Measurements from ENCODE around the gene LPIN2. TPM values are rescaled to one million over a fixed set of nuclear protein-coding genes. Genes with fewer than 3 reads are reported as not detected.

LPIN2 gene
- total and polyA plus RNA-seq, 5 donors from 2014 or later: 39.3 to 61.2 (median 48.2) TPM

DNA sequence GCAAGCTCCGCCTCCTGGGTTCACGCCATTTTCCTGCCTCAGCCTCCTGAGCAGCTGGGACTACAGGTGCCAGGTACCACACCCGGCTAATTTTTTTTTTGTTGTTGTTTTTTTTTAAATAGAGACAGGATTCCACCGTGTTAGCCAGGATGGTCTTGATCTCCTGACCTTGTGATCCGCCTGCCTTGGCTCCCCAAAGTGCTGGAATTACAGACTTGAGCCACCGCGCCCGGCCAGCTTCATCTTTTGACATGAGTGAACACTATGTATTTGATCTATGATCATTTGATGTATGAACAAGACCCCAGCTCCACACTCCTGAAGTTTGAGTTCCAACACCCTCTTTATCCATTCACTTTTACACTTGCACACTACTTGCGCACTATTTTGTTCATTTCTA, 43.4 kb upstream of the LPIN2 start:
- ATAC-seq (ENCODE audit: low read depth in 2 of 2) (no peak), DNase-seq (no peak)
- H3K27me3 Mint-ChIP-seq: peaks cover 10% of the 10 kb centered on the region
- H3K36me3 Mint-ChIP-seq: no peaks in the 10 kb centered on the region
- no peak overlapping the region for H3K4me3 ChIP-seq (ENCODE audit: low read depth, low read length)
- no peaks in the 10 kb centered on the region for H3K27me3 ChIP-seq (ENCODE audit: control insufficient read depth, insufficient read depth, low read length)
- H3K9me3 ChIP-seq (ENCODE audit: control insufficient read depth in 2 of 2, low read length in 2 of 2): no peaks in the 10 kb centered on the region
- peaks cover 0 to 8% (median 0%) of the 10 kb centered on the region in 7 donors for H3K9me3 Mint-ChIP-seq
- peaks cover 21 to 50% (median 28%) of the 10 kb centered on the region in 4 donors for H3K4me1 Mint-ChIP-seq
- H3K4me3 Mint-ChIP-seq: no peak overlapping the region
- no peaks in the 10 kb centered on the region for H3K36me3 ChIP-seq (ENCODE audit: control insufficient read depth, insufficient read depth, low read length)
- no peak overlapping the region for H3K27ac Mint-ChIP-seq
- peaks cover 37% of the 10 kb centered on the region for H3K4me1 ChIP-seq (ENCODE audit: control insufficient read depth, insufficient read depth, low read length, poor library complexity, severe bottlenecking)
- H3K27ac ChIP-seq (ENCODE audit: insufficient read depth, low read length, poor library complexity, severe bottlenecking): no peak overlapping the region

DNA sequence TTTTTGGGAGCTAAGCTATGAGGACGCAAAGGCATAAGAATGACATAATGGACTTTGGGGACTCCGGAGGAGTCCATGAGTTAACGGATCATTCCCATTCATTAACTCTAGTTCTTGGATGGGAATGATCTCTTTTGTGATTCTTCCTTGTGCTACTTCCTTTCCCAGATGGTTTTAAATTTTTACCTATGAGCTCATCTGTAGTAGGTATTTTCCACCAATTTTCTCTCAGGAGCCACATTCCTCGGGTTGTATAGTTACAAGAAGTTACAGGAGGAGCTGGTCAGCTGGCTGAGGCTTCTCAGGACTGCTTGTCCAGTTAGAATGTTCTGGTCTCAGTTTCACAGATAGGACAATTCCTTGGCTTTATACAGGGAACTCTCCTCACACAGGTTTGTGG, 42.9 kb upstream of the LPIN2 start:
- Mint-ChIP-seq H3K4me3 (no peak overlapping the region), H3K4me1 (peaks cover 17 to 45% (median 23%) of the 10 kb centered on the region in 4 donors), H3K27ac (no peak overlapping the region), H3K9me3 (peaks cover 0 to 8% (median 0%) of the 10 kb centered on the region in 7 donors), H3K27me3 (peaks cover 10% of the 10 kb centered on the region), H3K36me3 (no peaks in the 10 kb centered on the region)
- no peaks in the 10 kb centered on the region for H3K27me3 ChIP-seq (ENCODE audit: control insufficient read depth, insufficient read depth, low read length)
- no peak overlapping the region for H3K4me3 ChIP-seq (ENCODE audit: low read depth, low read length)
- ATAC-seq (ENCODE audit: low read depth in 2 of 2) (no peak), DNase-seq (no peak)
- no peaks in the 10 kb centered on the region for H3K9me3 ChIP-seq (ENCODE audit: control insufficient read depth in 2 of 2, low read length in 2 of 2)
- no peak overlapping the region for H3K27ac ChIP-seq (ENCODE audit: insufficient read depth, low read length, poor library complexity, severe bottlenecking)
- no peaks in the 10 kb centered on the region for H3K36me3 ChIP-seq (ENCODE audit: control insufficient read depth, insufficient read depth, low read length)
- peaks cover 32% of the 10 kb centered on the region for H3K4me1 ChIP-seq (ENCODE audit: control insufficient read depth, insufficient read depth, low read length, poor library complexity, severe bottlenecking)

DNA sequence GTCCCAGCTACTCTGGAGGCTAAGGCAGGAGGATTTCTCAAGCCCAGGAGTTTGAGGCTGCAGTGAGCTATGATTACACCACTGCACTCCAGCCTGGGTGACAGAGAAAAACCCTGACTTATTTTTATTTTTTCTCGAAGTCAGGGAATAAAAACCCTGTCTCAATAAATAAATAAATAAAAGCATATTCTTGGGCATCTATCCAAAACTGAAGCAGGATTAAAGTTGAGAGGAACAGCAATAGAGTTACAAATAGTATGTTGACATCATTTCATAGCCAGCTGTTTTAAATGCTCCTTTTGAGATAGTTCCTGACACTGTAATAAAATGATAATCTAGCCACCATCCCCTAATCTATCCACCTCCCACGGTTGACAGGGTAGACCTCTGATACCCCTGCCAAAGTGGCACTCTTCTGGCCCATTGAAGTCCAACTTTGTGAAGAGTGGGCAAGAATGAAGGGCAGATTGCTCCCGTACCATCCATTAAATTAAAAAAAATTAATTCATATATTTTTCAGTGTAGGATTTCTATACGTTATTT, 42.3 kb upstream of the LPIN2 start:
- peaks cover 12 to 39% (median 18%) of the 10 kb centered on the region in 4 donors for H3K4me1 Mint-ChIP-seq
- peaks cover 0 to 8% (median 0%) of the 10 kb centered on the region in 7 donors for H3K9me3 Mint-ChIP-seq
- H3K36me3 ChIP-seq (ENCODE audit: control insufficient read depth, insufficient read depth, low read length): no peaks in the 10 kb centered on the region
- H3K27ac ChIP-seq (ENCODE audit: insufficient read depth, low read length, poor library complexity, severe bottlenecking): no peak overlapping the region
- H3K4me3 ChIP-seq (ENCODE audit: low read depth, low read length): no peak overlapping the region
- peaks cover 27% of the 10 kb centered on the region for H3K4me1 ChIP-seq (ENCODE audit: control insufficient read depth, insufficient read depth, low read length, poor library complexity, severe bottlenecking)
- H3K27me3 ChIP-seq (ENCODE audit: control insufficient read depth, insufficient read depth, low read length): no peaks in the 10 kb centered on the region
- no peak overlapping the region for H3K4me3 Mint-ChIP-seq
- no peaks in the 10 kb centered on the region for H3K9me3 ChIP-seq (ENCODE audit: control insufficient read depth in 2 of 2, low read length in 2 of 2)
- no peaks in the 10 kb centered on the region for H3K36me3 Mint-ChIP-seq
- H3K27me3 Mint-ChIP-seq: peaks cover 10% of the 10 kb centered on the region
- peak overlapping the region in 1 of 3 donors; percentile 92 for H3K27ac Mint-ChIP-seq
- DNase-seq (no peak), ATAC-seq (ENCODE audit: low read depth in 2 of 2) (no peak)

DNA sequence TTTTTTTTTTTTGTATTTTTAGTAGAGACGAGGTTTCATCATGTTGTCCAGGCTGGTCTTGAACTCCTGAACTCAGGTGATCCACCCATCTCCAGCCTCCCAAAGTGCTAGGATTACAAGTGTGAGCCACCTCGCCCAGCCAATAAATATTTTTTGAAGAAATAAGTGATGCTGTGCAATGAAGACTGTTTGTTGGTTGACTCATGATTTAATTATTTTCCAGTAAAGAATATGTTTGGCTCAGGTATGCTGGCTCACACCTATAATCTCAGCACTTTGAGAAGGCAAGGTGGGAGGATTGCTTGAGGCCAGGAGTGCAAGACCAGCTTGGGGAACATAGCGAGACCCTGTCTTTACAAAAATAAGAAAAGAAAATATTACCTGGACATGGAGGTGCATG, 41.8 kb upstream of the LPIN2 start:
- ATAC-seq (ENCODE audit: low read depth in 2 of 2) (no peak), DNase-seq (no peak)
- Mint-ChIP-seq H3K36me3 (no peaks in the 10 kb centered on the region), H3K27ac (peak overlapping the region in 1 of 3 donors; percentile 92), H3K4me3 (no peak overlapping the region), H3K9me3 (peaks cover 0 to 8% (median 0%) of the 10 kb centered on the region in 7 donors), H3K27me3 (peaks cover 10% of the 10 kb centered on the region), H3K4me1 (peaks cover 10 to 34% (median 17%) of the 10 kb centered on the region in 4 donors)
- no peak overlapping the region for H3K4me3 ChIP-seq (ENCODE audit: low read depth, low read length)
- no peaks in the 10 kb centered on the region for H3K27me3 ChIP-seq (ENCODE audit: control insufficient read depth, insufficient read depth, low read length)
- H3K27ac ChIP-seq (ENCODE audit: insufficient read depth, low read length, poor library complexity, severe bottlenecking): no peak overlapping the region
- H3K4me1 ChIP-seq (ENCODE audit: control insufficient read depth, insufficient read depth, low read length, poor library complexity, severe bottlenecking): peaks cover 22% of the 10 kb centered on the region
- H3K9me3 ChIP-seq (ENCODE audit: control insufficient read depth in 2 of 2, low read length in 2 of 2): no peaks in the 10 kb centered on the region
- no peaks in the 10 kb centered on the region for H3K36me3 ChIP-seq (ENCODE audit: control insufficient read depth, insufficient read depth, low read length)

DNA sequence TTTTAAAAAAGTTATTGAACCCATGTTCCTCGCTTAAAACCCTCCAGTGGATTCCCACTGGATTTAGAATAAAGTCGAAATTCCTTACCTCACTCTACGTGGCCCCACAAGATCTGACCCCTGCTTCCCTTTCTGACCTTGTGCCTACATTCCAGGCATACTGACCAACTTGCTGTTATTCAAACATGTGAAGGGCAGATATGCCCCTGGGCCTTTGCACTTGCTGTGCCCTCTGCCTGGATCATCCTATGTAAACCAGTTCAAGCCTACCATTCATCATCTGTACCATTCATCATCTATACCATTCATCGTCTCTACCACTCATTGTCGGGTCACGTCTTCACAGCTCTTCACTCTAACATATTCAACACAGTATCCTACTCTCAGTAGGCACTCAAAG, 41.3 kb upstream of the LPIN2 start:
- H3K9me3 Mint-ChIP-seq: peaks cover 0 to 8% (median 0%) of the 10 kb centered on the region in 7 donors
- H3K4me1 Mint-ChIP-seq: peaks cover 7 to 29% (median 16%) of the 10 kb centered on the region in 4 donors
- DNase-seq: no peak
- H3K36me3 Mint-ChIP-seq: no peaks in the 10 kb centered on the region
- Histone ChIP-seq H3K9me3 (ENCODE audit: control insufficient read depth in 2 of 2, low read length in 2 of 2) (no peaks in the 10 kb centered on the region), H3K4me1 (ENCODE audit: control insufficient read depth, insufficient read depth, low read length, poor library complexity, severe bottlenecking) (peaks cover 16% of the 10 kb centered on the region), H3K36me3 (ENCODE audit: control insufficient read depth, insufficient read depth, low read length) (no peaks in the 10 kb centered on the region), H3K27me3 (ENCODE audit: control insufficient read depth, insufficient read depth, low read length) (no peaks in the 10 kb centered on the region), H3K27ac (ENCODE audit: insufficient read depth, low read length, poor library complexity, severe bottlenecking) (no peak overlapping the region), H3K4me3 (ENCODE audit: low read depth, low read length) (no peak overlapping the region)
- H3K27ac Mint-ChIP-seq: peak overlapping the region in 1 of 3 donors; percentile 66
- no peak overlapping the region for H3K4me3 Mint-ChIP-seq
- ATAC-seq (ENCODE audit: low read depth in 2 of 2): no peak
- peaks cover 10% of the 10 kb centered on the region for H3K27me3 Mint-ChIP-seq

DNA sequence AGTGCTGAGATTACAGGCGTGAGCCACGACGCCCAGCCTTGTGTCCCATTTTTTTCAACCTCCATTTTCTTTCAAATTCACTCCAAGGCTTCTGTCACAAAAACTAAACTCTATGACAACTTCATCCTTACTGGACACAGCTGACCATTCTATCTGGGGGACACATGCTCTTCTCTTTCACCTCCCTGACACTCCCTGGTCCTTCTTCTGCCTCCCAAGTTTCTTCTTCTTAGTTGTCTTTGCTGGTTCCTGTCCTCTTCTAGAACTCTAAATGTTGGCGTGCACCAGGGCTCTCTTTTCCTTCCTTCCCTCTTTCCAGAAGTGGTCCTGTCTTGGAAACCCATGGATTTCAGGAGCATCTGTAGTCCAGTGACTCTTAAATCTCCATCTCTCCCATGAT, 40.1 kb upstream of the LPIN2 start:
- no peak overlapping the region for H3K27ac ChIP-seq (ENCODE audit: insufficient read depth, low read length, poor library complexity, severe bottlenecking)
- no peaks in the 10 kb centered on the region for H3K36me3 Mint-ChIP-seq
- no peak for DNase-seq
- H3K4me3 ChIP-seq (ENCODE audit: low read depth, low read length): no peak overlapping the region
- H3K36me3 ChIP-seq (ENCODE audit: control insufficient read depth, insufficient read depth, low read length): no peaks in the 10 kb centered on the region
- H3K9me3 ChIP-seq (ENCODE audit: control insufficient read depth in 2 of 2, low read length in 2 of 2): no peaks in the 10 kb centered on the region
- peak overlapping the region in 1 of 3 donors; percentile 59 for H3K27ac Mint-ChIP-seq
- ATAC-seq (ENCODE audit: low read depth in 2 of 2): no peak
- no peak overlapping the region for H3K4me3 Mint-ChIP-seq
- no peaks in the 10 kb centered on the region for H3K27me3 ChIP-seq (ENCODE audit: control insufficient read depth, insufficient read depth, low read length)
- peaks cover 10% of the 10 kb centered on the region for H3K27me3 Mint-ChIP-seq
- peaks cover 0 to 8% (median 0%) of the 10 kb centered on the region in 7 donors for H3K9me3 Mint-ChIP-seq
- peaks cover under 1 to 19% (median 8%) of the 10 kb centered on the region in 4 donors for H3K4me1 Mint-ChIP-seq
- peaks cover 5% of the 10 kb centered on the region for H3K4me1 ChIP-seq (ENCODE audit: control insufficient read depth, insufficient read depth, low read length, poor library complexity, severe bottlenecking)

DNA sequence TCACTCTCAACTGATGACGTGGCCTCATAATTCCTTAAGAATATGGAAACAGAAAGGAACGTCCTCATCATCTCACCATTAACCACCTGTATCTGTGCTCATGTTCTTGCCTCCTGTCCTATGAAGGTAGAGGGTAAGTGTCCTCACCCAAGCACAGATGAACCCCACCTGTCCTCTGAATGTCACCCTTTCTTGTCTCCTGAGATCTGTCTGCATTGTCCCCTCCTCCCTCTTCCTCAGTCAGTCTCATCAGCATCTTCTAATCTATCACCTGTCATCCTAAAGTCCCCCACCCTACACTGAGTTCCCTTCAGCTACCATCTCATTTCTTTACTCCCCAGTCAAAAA, 39.4 kb upstream of the LPIN2 start:
- Histone ChIP-seq H3K36me3 (ENCODE audit: control insufficient read depth, insufficient read depth, low read length) (no peaks in the 10 kb centered on the region), H3K4me3 (ENCODE audit: low read depth, low read length) (no peak overlapping the region), H3K27ac (ENCODE audit: insufficient read depth, low read length, poor library complexity, severe bottlenecking) (no peak overlapping the region), H3K9me3 (ENCODE audit: control insufficient read depth in 2 of 2, low read length in 2 of 2) (no peaks in the 10 kb centered on the region), H3K27me3 (ENCODE audit: control insufficient read depth, insufficient read depth, low read length) (no peaks in the 10 kb centered on the region), H3K4me1 (ENCODE audit: control insufficient read depth, insufficient read depth, low read length, poor library complexity, severe bottlenecking) (no peaks in the 10 kb centered on the region)
- Mint-ChIP-seq H3K9me3 (peaks cover 0 to 8% (median 0%) of the 10 kb centered on the region in 7 donors), H3K27me3 (peaks cover 10% of the 10 kb centered on the region), H3K27ac (peak overlapping the region in 2 of 3 donors; percentile 0 to 44), H3K4me1 (peaks cover 0 to 13% (median 6%) of the 10 kb centered on the region in 4 donors), H3K36me3 (no peaks in the 10 kb centered on the region), H3K4me3 (no peak overlapping the region)
- DNase-seq (no peak), ATAC-seq (ENCODE audit: low read depth in 2 of 2) (no peak)

DNA sequence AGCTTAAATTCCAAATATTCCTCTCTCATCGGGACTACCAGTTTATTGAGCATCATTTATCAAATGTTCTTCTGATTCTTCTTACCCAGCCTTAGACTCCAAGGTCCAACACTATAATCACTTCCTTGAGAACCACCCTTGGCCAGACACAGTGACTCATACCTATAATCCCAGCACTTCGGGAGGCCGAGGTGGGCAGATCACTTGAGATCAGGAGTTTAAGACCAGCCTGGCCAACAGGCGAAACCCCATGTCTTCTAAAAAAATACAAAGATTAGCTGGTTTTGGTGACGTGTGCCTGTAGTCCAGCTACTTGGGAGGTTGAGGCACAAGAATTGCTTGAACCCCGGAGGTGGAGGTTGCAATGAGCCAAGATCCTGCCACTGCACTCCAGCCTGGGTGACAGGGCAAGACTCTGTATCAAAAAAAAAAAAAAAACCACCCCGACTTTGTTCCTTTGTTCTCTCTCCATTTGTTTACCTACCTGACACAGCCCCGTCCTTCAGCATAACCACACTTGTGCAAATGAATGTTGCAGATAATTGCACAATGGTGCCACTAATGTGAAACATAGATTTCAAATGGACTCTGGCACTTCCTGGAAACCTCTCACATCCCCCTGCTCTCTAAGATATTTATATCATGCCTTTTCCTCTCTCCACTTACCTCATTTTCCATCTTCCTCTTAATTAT, 38.9 kb upstream of the LPIN2 start:
- Mint-ChIP-seq H3K27me3 (peaks cover 10% of the 10 kb centered on the region), H3K36me3 (no peaks in the 10 kb centered on the region), H3K9me3 (peaks cover 0 to 8% (median 0%) of the 10 kb centered on the region in 7 donors), H3K4me1 (peaks cover 0 to 10% (median 4%) of the 10 kb centered on the region in 4 donors), H3K27ac (peak overlapping the region in 1 of 3 donors; percentile 34), H3K4me3 (no peak overlapping the region)
- DNase-seq (no peak), ATAC-seq (ENCODE audit: low read depth in 2 of 2) (no peak)
- Histone ChIP-seq H3K36me3 (ENCODE audit: control insufficient read depth, insufficient read depth, low read length) (no peaks in the 10 kb centered on the region), H3K9me3 (ENCODE audit: control insufficient read depth in 2 of 2, low read length in 2 of 2) (no peaks in the 10 kb centered on the region), H3K4me3 (ENCODE audit: low read depth, low read length) (no peak overlapping the region), H3K27ac (ENCODE audit: insufficient read depth, low read length, poor library complexity, severe bottlenecking) (no peak overlapping the region), H3K4me1 (ENCODE audit: control insufficient read depth, insufficient read depth, low read length, poor library complexity, severe bottlenecking) (no peaks in the 10 kb centered on the region), H3K27me3 (ENCODE audit: control insufficient read depth, insufficient read depth, low read length) (no peaks in the 10 kb centered on the region)
